ENCODE results near the gene TECTB. TPM values are rescaled to one million over a fixed set of nuclear protein-coding genes. Genes with fewer than 3 reads are reported as not detected.

Gene TECTB
- polyA plus RNA-seq, 3 donors, result not detected

DNA sequence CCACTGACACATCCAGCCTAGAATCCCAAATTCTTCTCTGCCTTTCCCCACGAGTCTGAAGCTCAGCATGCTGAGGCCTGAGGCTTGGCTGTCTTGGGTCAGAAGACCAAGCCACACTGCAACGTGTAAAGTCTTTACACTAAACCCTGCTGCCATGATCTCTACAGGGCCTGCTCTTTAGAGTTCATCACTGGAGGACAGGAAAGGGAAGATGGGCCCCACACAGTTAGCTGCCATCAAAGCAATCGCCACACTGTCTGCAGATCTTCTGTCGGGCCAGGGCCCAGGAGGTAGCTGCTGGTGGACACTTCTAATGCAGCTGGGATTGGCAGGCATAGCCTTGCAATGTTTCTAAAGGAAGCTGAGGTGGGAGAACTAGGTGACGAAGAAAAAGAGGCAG, 8.4 kb upstream of the TECTB start:
- no peak for DNase-seq

DNA sequence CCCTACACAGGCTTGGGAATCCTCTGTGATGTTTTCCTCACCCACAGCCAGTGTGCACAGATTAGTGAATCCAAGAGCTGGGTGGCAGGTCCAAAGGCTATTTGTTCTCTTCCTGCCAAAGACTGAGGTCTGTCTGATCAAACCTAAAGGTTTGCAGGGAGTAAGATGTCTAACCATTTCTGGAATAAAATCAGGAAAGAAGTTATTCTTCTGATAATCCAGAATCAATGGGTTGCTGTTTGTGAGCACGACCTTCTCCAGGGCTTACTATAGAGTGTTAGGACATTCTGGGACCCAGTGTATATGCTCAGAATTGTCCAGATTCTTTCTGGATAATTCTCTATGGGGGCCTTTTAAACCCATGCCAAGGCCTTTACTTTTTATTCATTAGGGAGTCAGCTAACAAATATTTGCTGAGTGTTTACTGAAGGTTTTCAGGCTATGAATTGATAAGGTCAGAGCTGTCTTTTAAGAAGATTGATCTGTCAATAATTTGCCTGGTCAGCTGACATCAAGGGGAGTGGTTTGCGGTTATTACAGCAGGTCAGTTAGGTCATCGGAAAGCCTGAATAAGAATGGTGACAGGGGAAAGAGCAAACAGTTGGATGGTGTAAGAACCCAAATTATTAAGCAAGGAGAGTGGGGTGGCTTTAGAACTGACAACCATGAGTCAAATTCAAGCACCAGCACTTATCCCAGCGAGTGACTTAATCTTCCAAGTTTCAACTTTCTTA, 7.5 kb upstream of the TECTB start:
- DNase-seq, result no peak

DNA sequence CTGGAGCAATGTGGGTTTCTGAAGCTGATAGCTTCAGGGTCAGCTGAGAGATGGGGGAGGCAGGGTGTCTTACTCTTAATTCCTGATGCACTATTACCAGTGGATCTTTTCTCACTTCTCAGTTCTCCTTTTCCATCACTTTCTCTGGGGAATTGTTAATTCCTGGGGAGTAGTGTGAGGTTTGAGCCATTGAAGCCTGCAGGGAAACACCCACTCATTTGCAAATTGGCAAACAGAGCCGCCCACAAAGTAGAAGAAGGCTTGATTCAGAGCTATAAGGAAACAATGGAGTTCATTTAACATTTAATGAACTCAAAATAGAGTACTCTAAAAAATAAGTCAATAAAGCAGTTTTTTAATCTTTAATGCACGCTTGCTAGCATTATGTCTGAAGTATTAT, 4.3 kb upstream of the TECTB start:
- DNase-seq, result no peak

DNA sequence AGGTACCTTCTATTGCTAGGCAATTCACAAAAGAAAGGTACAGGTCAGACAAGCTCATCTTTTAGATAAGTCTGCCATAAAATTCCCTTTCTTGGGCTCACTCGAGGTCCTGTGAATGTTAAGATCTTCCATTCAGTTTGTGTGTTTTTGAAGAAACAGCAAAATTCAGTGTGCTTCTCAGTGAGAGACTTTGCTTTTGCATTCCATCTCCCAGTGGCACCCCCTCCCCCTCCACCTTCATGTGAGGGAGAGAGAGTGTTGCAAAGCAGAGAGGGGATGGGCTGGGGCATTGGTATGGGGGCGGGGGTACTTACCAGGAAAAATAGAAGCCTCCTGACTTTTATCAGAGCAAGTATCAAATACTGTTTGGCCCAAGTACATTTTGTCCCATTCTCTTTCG, 3.8 kb upstream of the TECTB start:
- DNase-seq, result no peak

DNA sequence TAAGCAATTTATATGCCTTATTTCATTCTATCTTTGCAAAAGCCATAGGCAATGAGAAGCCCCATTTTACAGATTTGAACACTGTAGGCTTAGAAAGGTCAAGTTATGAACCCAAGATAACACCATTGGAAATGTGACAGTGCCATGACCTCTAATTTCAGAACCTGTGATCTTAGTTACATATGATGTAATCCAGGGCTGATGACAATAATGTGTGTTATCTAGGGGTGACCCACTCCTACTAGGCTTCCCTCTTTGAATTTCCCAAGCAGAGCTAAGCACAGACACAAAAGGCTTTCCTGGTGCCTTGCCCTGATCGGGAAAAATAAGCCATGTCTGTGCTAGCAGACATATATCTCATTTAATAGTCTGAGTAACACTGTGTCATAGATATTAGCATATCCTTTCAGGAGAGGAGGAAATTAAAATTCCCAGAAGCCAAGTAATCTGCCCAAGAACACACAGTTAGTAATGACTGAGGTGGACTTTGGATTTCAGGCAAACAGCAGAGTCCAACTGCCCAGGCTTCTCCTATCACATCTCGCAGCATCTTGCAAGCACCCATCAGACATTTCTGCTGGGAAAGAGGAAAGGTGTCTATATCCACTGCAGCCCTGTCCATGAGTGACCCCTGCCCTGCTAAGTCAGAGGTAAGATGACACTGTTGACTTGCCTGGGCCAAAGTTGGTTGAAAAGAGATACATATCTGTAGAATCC, 2.8 kb upstream of the TECTB start:
- DNase-seq, result no peak

DNA sequence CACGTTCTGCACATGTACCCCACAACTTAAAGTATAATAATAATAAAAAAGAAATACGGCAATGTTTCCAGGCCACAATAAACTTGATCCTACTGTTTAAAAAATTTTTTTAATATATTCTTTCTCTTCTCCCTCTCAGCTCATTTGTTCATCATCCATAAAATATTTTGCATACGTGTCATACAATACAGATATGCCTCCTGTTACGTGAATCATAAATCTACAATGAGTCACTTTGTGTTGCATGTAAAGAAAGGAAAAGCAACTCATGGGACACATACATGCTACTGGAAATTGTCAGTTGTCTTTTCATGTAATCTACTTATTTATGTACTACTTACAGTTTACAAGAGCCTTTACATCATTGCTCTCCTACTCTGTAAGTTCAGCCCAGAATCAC, 1.1 kb upstream of the TECTB start:
- no peak for DNase-seq

DNA sequence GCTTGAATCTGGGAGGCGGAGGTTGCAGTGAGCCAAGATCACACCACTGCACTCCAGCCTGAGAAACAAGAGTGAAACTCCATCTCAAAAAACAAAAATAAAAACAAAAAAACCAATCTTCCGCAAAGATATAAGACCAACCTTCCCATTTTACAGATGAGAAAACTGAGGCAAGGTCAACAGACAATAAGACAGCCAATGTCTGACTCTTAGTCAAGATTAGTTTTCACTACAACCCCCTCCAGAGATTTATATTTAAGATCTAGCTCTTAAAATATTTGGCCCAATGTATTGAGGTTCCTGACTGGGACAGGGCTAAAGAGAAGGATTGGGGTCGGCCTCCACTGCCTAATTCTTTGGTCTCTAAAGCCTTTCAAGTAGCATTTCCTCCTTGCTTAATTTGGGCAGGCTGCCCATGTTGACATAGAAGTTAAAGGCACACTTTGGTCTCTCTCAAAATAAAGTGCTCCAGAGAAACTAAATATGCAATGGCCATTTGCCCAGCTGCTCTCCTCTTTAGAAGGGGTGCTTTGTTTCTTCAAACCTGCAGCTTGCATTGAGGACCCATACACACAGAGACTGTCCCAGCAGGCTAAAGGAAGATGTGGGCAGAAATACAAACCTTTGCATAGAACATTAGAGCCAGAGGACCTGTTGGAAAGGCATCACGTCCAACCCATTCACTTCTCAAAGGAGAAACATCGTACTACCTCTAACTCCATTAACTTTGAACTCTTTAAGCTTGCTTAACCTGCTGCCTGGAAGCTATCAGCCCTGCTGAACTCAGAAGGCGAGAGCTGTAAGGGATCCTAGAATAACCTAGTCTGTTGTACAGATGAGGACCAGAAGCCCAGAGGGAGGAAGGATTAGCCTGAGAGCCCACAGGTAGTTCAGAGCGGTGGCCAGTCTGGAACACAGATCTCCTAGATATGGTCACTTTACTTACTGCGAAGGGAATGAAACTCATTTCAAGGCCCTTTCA, 3.9 kb downstream of the TECTB start:
- no peak for DNase-seq

DNA sequence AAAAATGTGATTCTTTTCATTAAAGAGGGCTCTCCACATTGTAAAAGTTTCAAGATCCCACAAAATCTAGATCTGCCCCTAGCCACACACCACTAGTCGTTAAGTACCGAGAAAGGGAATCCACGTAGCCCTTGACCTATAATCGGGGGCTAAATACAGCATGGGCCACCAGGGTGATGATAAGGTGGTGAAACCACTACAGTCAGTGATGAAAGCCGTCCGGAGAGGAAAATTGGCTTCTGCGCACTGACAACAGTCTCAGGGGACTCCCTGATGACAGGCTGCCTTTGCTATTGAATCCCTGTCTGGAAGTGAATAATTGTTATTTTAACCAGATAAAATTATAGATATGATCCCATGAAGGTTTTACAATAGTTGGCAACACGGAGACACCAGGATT, 4.6 kb downstream of the TECTB start:
- no peak for DNase-seq

DNA sequence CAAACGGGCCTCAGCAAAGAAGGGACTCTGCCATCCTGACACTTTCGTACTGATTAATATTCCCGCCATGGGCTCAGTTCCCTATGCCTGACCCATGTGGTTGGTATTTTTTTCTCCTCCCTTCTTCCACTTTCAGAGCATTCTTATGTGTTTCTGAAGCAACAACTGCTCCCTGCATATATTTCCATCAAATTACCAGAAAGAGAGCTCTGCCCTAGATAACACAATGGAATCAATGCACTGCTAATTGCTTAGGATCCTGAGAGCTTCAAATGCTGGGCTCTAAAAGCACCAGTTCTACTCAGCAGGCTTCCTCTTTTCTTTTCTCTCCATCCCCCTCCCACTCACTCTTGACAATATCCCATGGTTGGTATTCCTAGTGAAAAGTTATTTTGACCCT, 5.3 kb downstream of the TECTB start:
- no peak for DNase-seq

DNA sequence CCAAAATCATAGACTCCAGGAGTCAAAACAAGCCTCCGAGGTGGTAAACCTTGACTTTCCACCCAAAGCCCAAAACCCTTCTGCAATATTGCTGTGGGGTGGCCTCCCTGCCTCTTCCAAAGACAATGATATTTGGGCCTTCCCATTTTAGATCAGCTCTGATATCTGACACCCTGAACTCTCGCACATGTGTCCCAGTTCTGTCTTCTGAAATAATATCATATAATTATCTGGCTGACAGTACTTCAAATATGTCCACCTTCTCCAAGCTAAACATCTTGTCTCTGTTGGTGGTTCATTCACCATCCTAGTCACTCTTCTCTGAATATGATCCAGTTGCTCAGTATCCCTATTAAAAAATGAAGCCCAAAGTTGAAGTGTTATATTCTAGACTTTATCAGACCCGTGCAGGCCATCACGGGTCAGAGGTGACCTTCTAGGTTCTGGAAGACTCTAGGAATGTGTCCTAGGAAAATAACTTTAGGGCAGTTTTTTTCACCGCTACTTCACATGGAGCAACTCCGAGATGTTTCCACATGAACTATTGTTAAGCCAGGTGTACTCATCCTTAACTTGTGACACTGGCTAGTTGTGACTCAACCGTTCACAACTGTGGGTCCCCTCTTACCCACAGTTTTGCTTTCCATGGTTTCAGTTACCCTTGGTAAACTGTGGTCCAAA, 6.3 kb downstream of the TECTB start:
- no peak for DNase-seq

DNA sequence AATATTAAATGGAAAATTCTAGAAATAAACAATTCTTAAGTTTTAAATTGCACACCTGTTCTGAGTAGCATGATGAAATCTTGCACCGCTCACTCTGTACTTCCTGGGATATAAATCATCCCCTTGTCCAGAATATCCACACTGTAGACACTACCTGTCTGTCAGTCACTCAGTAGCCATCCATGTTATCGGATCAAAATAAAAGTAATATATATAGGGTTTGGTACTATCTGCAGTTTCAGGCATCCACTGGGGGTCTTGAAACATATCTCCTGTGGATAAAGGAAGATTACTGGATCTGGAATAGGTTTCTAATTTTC, 6.8 kb downstream of the TECTB start:
- DNase-seq, result no peak

DNA sequence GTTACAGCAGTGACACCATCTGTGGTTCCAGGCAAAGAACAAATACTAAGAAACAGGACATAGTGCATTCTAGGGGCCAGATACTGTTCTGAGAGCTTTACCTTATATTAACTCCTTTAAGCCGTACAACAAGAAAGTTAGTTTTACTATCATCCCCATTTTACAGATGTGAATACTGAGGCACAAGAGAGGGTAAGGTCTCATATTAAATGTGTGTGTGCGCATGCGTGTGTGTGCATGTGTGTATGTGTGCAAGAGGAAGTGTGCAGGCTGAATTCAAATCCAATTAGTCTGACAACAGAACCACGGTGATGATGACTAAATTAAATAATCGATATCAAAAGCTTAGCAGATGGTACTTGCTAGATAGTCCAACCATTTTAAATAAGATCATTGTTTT, 11.0 kb downstream of the TECTB start:
- no peak for DNase-seq

DNA sequence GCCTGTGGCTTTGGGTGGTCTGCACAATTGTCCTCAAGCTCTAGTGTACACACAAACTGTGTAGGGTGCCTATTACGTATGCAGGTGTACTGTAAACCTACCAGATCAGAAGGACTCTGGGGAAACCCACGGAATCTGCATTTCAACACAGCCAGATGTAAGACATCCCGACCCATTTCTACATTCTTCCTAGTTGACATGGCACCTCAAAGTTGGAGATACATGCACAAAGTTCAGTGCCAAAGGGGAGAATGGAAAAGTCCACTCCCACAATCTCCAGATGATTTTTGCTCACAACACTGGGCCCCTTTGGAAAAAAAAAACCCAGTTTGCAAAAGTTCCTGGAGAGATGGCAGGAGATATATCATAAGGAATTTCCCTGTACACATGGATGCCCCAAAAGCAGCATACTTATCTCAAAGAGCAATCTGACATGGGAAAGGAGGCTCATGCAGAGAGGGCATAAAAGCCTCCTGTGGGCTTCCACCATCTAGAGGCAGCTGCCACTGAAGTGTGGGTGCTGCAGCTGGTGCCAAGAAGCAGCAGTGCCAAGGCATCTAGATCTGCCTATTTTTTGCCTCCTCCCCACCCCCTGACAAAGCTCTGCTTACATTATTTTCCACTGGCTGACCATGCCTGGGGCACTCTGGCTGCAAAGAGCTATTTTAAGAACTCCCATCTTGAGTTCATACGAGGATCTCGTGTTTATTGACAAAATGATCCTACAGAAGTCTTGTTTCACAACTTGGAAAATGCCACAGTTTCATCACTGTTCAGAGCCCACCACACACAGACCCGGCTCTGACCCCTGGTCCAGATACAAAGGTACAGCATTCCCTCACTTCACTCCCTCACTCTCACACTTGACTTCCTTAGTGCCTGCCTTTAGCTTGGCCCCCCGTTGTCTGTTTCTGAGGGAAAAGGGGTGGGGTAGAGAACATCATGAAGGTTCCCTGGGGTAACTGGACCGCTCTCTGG, 12.9 kb downstream of the TECTB start:
- DNase-seq, result no peak

DNA sequence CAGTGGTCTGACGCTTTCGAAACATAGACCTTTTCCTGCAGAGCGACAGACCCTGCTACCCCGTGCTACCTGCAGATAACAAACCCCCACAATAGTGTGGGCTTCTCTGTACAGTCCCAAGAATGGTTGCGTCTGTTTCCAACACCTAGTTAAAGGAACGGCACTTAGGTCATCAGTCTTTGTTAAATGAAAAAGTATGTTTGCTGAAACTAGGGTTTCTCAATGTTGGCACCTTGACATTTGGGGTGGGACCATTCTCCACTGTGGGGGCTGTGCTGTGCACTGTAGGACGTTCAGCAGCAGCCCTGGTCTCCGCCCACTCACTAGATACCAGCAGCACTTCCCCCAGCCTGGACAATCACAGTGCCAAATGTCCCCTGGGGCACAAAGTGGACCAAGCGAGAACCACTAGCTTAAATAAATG, 13.7 kb downstream of the TECTB start:
- DNase-seq, result no peak

DNA sequence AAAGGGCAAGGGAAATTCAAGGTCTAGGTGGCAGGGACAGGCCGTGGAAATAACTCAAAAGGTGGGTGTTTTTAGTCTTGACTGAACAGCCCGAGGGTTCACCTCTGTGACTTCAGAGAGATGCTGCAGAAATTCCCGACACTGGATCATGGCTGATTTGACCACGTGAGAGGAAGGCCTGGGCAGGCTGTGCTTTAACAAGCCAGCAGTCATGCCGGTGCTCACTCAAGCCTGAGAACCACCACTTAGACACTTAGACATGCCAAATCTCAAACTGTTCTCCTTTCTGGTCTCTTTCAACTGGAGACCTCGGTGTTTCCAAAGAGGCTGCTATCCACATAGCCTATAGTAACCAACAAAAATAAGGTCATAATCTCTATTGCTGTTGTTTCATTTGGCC, 15.4 kb downstream of the TECTB start:
- no peak for DNase-seq

DNA sequence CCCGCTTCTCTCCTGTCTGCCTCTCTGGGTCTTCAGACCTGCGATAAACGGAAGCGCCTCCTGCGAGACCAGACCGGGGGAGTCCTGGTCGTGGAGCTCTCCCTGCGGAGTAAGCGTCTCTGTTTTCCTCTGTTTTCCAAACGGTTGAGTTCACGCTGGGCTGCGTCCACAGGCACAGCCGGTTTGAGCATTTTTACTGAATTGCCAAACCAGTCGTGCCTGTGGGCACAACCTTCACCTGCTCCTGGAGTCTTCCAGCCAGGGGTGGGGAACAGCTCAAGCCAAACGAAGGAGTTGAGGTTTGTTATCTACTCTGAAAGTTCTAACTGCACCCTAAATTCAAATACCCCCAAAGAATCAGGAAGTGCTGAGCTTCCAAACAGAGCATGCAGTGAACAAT, 16.3 kb downstream of the TECTB start:
- no peak for DNase-seq

DNA sequence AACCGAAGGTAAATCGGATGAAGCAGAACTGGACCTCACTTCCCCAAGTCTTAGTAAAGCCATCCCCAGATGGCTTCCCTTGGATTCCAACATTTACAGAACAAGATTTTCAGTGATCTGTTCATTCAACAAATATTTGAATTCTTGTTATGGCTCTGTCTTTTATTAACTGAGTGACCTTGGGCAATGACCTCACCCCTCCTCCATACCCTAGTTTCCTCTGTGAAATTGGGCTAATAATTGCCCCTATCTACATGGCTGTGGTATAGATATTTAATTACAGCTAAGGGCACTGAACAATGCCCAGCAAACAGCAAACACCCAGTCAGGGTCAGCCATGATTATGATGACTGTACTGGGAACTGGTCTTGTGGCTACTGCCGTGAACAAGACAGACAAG, 19.1 kb downstream of the TECTB start:
- no peak for DNase-seq

DNA sequence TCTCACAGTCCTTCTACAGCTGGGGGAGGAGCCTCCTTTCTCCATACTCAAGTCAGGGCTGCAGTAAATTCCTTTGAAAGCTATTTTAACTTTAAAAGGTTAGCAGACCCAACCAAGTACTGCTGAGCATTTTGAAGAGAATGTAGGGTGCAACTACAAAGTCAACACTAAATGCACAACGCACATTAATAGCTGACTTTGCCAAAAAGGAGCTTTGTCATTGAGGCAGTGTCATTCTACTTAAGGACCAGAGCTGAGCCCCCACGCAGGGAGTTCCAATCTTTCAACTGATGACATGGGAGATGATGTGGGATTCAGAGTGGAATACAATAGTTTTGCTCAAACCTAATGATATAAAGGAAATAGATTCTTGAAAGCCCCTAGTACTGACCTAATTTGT, 20.3 kb downstream of the TECTB start:
- no peak for DNase-seq

DNA sequence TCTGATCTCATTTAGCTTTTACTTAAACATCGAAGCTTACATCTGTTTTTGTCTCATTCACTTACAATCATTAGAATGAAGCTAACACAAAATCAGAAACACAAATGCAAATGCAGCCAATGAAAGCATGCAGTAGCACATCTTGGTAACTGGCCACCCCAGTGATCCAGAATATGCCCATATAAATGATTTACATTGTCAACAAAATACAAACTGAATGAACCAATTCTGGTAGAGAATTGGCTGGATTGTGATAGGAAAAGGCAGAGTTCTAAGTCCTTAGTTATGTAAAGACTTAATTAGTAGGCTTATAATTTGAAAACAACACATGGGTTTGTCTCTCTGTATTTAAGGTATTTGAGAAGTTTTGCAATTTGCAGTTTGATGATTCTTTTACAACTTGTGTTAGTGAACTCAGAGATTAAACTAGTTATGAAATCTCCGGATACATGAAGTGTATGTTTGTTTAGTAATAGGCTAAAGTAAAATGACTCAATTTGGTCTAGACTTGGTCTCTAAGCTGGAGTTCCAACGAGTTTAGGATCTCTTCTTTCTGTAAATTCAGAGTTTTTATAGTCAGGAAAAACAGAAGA, 21.2 kb downstream of the TECTB start:
- DNase-seq, result no peak

DNA sequence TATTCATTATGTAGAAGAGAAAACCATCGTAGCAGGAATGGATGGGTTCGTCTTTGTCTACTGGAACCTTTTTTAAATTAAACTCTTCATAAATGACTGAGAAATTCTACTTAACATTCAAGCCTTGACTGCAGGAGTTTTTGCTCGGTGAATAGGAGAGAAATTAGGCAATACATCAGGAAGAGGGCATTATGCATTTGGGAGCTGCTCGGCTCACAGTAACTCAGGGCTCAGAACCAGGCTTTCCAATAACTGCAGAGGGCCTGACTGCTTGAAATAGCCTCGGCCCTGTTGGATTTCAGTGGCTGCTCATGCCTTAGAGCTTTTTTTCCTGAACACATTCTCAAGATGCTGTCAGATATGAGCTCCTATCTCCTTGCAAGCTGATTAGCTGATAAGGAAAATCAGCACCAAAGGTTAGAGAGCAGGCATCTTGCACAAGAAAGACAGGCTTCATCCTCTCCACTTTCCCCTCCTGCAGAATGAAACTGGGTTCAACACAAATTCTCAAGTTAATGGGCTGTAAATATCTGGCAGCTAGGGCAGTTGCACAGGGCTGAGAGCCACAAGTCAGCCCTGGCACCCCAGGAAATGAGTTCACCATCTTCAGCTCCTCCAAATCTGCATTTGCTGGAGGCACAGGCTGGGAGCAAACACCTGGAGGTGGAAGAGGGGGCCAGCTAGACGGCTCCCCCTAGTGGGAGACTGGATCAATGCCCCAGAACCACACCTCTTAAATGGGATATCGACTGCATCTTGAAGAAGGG, 24.3 kb downstream of the TECTB start:
- no peak for DNase-seq

Measured in renal pelvis (tissue), 4 donors.